PC-9 (cell line): ENCODE measurements around the gene SLC13A1. TPM values are rescaled to one million over a fixed set of nuclear protein-coding genes. Genes with fewer than 3 reads are reported as not detected.

Experiments used
- BruUV-seq: library from RNA; stranded (reverse); fragments of 400-500 nt; replicated peaks from 2 replicates; lab custom pipeline; 2021; lab: Mats Ljungman, UMichigan
- CTCF ChIA-PET: fragments of 300-600 bp; sonication (Branson Sonifier 250); formaldehyde crosslinking; loops from one replicate; lab custom pipeline; 2022; ENCODE audit warnings: antibody characterized with exemption; lab: Charles Lee
- POLR2A ChIA-PET: fragments of 300-600 bp; sonication (Branson Sonifier 250); formaldehyde crosslinking; loops from one replicate; lab custom pipeline; 2022; ENCODE audit warnings: antibody characterized with exemption; ENCODE audit not compliant: unreplicated experiment; lab: Charles Lee
- DNase-seq, 2 experiments: peaks; one replicate each; pipeline versions ENCODE4 v3.0.0 to v3.0.0-alpha.2; 2015 to 2022; ENCODE audit warnings: mixed read lengths in 1 of 2
- H2AFZ ChIP-seq: fragments of 200-600 bp; sonication (generic); 2 replicates; pipeline ENCODE4 v1.8.1; 2017; ENCODE audit warnings: antibody characterized with exemption
- H3F3A ChIP-seq: fragments of 200-600 bp; sonication (generic); 2 replicates; pipeline ENCODE4 v1.8.1; 2017; ENCODE audit warnings: antibody characterized with exemption, mild to moderate bottlenecking, low read depth; ENCODE audit not compliant: insufficient read depth
- H3K27ac ChIP-seq: fragments of 200-600 bp; sonication (generic); 2 replicates; pipeline ENCODE4 v1.6.1; 2016; ENCODE audit warnings: mixed run types
- H3K27me3 ChIP-seq: fragments of 200-600 bp; sonication (generic); 2 replicates; pipeline ENCODE4 v1.6.1; 2016; ENCODE audit warnings: low read depth, mixed run types; ENCODE audit not compliant: insufficient read depth
- H3K36me3 ChIP-seq: fragments of 200-600 bp; sonication (generic); 2 replicates; pipeline ENCODE4 v1.6.1; 2016; ENCODE audit warnings: low read depth, mixed run types
- H3K4me1 ChIP-seq: fragments of 200-600 bp; sonication (generic); replicated peaks from 2 replicates; pipeline ENCODE4 v1.6.1; 2016; ENCODE audit warnings: mixed run types; ENCODE audit not compliant: insufficient read depth
- H3K4me2 ChIP-seq: fragments of 200-600 bp; sonication (generic); 2 replicates; pipeline ENCODE4 v1.6.1; 2017; ENCODE audit warnings: mixed run types
- H3K4me3 ChIP-seq: fragments of 200-600 bp; sonication (generic); 2 replicates; pipeline ENCODE4 v1.6.1; 2016; ENCODE audit warnings: mixed run types
- H3K79me2 ChIP-seq: fragments of 200-600 bp; sonication (generic); 2 replicates; pipeline ENCODE4 v1.6.1; 2017; ENCODE audit warnings: low read depth, mixed run types
- H3K9me2 ChIP-seq: fragments of 200-600 bp; sonication (generic); 2 replicates; pipeline ENCODE4 v1.8.1; 2017; ENCODE audit warnings: mild to moderate bottlenecking; ENCODE audit not compliant: insufficient read depth
- H3K9me3 ChIP-seq: fragments of 200-600 bp; sonication (generic); 2 replicates; pipeline ENCODE4 v1.8.1; 2016; ENCODE audit warnings: low read depth; ENCODE audit not compliant: insufficient read depth
- H4K20me1 ChIP-seq: fragments of 200-600 bp; sonication (generic); 2 replicates; pipeline ENCODE4 v1.8.1; 2017; ENCODE audit not compliant: insufficient read depth
- CTCF ChIP-seq: fragments of 200-600 bp; sonication (generic); conservative IDR thresholded peaks from 2 replicates; pipeline ENCODE4 v1.6.1; 2017; ENCODE audit warnings: mixed run types, antibody characterized with exemption, mild to moderate bottlenecking, moderate library complexity
- EZH2 ChIP-seq: fragments of 200-600 bp; sonication (generic); IDR thresholded peaks from 2 replicates; pipeline ENCODE4 v1.8.0; 2017; ENCODE audit warnings: antibody characterized with exemption, low read depth
- intact Hi-C: fragments of 100-400 bp; cut with micrococcal nuclease; formaldehyde crosslinking; loops from one replicate; pipeline ENCODE4 v1.10.0; 2022; ENCODE audit not compliant: unreplicated experiment
- total RNA-seq: library from RNA; stranded (reverse); gene quantifications from 2 replicates; pipeline ENCODE4 v1.2.3, GENCODE V29; 2021

SLC13A1 gene
- total RNA-seq, 1 experiment from 2014 or later: not detected

- TF ChIP-seq CTCF (no peak), EZH2 (no peak)
- H2AFZ ChIP-seq: no peak overlapping the region
- no peaks in the 10 kb centered on the region for H3K4me1 ChIP-seq
- no peaks in the 10 kb centered on the region for H3F3A ChIP-seq
- H3K27ac ChIP-seq: no peak overlapping the region
- ChIA-PET CTCF (no interaction called here), POLR2A (no interaction called here)
- DNase-seq: no peak
- H3K36me3 ChIP-seq: no peaks in the 10 kb centered on the region
- no peaks in the 10 kb centered on the region for H3K27me3 ChIP-seq
- BruUV-seq: no TSS peak
- H4K20me1 ChIP-seq: no peaks in the 10 kb centered on the region
- intact Hi-C loops: no loop called here
- no peaks in the 10 kb centered on the region for H3K79me2 ChIP-seq
- H3K4me2 ChIP-seq: no peak overlapping the region
- H3K9me2 ChIP-seq: no peaks in the 10 kb centered on the region
- H3K4me3 ChIP-seq: no peak overlapping the region
- H3K9me3 ChIP-seq: no peaks in the 10 kb centered on the region
Measured at GRCh38 chr7:123112833-123113232, 86.9 kb downstream of the SLC13A1 start.

- TF ChIP-seq CTCF (no peak), EZH2 (no peak)
- Histone ChIP-seq H3K36me3 (no peaks in the 10 kb centered on the region), H3K9me2 (no peaks in the 10 kb centered on the region), H3K27me3 (no peaks in the 10 kb centered on the region), H4K20me1 (no peaks in the 10 kb centered on the region), H3K4me2 (no peak overlapping the region), H3K9me3 (no peaks in the 10 kb centered on the region), H3F3A (no peaks in the 10 kb centered on the region), H2AFZ (no peak overlapping the region), H3K79me2 (no peaks in the 10 kb centered on the region), H3K27ac (no peak overlapping the region), H3K4me3 (no peak overlapping the region), H3K4me1 (no peaks in the 10 kb centered on the region)
- ChIA-PET CTCF (no interaction called here), POLR2A (no interaction called here)
- intact Hi-C loops: no loop called here
- DNase-seq: no peak
- BruUV-seq: no TSS peak
Measured at GRCh38 chr7:123099712-123100111, 100.1 kb downstream of the SLC13A1 start.

GRCh38 chr7:123096976-123097375 lies 102.8 kb downstream of the SLC13A1 start:
- Histone ChIP-seq H4K20me1 (no peaks in the 10 kb centered on the region), H3K79me2 (no peaks in the 10 kb centered on the region), H2AFZ (no peak overlapping the region), H3K27me3 (no peaks in the 10 kb centered on the region), H3K36me3 (no peaks in the 10 kb centered on the region), H3K4me2 (no peak overlapping the region), H3K9me2 (no peaks in the 10 kb centered on the region), H3F3A (no peaks in the 10 kb centered on the region), H3K4me1 (no peaks in the 10 kb centered on the region), H3K27ac (no peak overlapping the region), H3K4me3 (no peak overlapping the region), H3K9me3 (no peaks in the 10 kb centered on the region)
- ChIA-PET POLR2A (interaction anchor here (0.6 kb wide), 1 partner anchor 13 kb away, joined by 4 read pairs; no protein-coding TSS in a partner anchor), CTCF (no interaction called here)
- BruUV-seq: no TSS peak
- TF ChIP-seq CTCF (no peak), EZH2 (no peak)
- intact Hi-C loops: no loop called here
- no peak for DNase-seq
